HG03442 (cell line): ENCODE data around the gene CTAG1B.
"Not testable (repeated sequence)": the region's sequence is repeated elsewhere in the genome, so short reads cannot be mapped to it uniquely, and the experiment has no call there.

Experiments used
- ATAC-seq: cut with Tn5 transposase; IDR thresholded peaks from one replicate; pipeline ENCODE4 v1.9.1; 2021; ENCODE audit warnings: mild to moderate bottlenecking, moderate library complexity; ENCODE audit not compliant: unreplicated experiment

Gene CTAG1B

DNA sequence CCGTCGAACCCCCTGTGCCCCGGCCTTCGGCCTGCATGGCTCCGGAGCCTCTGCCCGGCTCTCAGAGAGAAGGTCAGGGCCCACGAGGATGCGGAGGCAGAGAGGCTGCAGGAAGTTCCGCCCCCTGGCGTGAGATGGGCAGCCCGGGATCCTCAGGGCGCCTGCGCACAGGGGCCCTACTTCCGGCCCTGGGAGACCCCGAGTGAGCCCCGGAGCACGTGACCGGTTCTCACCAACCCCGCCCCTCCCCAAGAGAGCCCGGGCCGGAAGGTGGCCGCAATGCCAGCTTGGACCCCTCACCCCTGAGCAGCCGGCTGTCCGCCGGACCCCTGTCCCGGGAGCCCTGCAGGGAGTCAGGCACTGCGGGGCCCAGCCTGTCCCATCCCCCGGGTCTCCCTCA, at the start of gene CTAG1B:
Gene CTAG1B, minus strand, starts transcription at position 101 of the 400 bp plus-strand sequence. Its CDS starts 64 bp downstream, at position 37.
- ATAC-seq, result not testable (repeated sequence)

DNA sequence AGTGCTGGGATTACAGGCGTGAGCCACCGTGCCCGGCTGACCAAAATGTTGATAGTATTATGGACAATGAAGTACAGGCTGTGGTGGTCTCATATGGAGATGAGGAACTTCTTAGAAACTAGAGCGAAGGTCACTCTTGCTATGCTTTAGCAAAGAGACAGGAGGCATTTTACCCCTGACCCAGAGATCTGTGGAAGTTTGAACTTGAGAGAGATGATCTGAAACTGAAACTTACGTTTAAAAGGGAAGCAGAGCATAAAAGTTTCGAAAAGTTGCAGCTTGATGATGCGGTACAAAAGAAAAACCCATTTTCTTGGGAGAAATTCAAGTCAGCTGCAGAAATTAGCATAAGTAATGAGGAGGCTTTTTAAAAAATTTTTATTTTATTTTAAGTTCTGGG, 42.8 kb upstream of the CTAG1B start:
- no peak for ATAC-seq

DNA sequence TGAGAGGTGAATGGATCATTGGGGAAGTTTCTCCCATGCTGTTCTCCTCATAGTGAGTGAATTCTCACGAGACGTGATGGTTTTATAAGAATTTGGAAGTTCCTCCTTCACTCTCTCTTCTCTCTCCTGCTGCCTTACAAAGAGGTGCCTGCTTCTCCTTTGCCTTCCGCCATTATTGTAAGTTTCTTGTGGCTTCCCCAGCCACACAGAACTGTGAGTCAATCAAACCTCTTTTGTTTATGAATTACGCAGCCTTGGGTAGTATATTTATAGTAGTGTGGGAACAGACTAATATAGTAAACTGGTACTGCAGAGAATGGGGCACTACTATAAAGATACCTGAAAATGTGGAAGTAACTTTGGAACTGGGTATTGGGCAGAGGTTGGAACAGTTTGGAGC, 42.1 kb upstream of the CTAG1B start:
- no peak for ATAC-seq

DNA sequence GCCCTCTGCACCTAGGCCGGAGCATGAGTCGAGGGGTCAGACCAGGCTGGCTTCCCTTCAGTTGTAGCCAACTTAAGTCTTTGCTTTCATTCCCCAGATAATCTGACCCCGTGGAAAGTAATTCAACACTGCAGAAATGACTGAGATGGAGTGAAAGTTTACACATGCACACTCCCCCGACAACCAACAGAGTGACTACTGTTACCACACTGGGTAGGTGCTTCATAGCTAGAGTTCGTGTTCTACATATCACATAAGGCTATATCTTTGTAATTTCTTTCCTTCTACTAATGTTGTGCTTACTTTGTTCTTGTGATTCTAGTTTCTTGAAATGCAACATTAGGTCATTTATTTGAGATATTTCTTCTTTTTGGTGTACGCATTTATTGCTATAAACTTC, 41.5 kb upstream of the CTAG1B start:
- ATAC-seq, result no peak

DNA sequence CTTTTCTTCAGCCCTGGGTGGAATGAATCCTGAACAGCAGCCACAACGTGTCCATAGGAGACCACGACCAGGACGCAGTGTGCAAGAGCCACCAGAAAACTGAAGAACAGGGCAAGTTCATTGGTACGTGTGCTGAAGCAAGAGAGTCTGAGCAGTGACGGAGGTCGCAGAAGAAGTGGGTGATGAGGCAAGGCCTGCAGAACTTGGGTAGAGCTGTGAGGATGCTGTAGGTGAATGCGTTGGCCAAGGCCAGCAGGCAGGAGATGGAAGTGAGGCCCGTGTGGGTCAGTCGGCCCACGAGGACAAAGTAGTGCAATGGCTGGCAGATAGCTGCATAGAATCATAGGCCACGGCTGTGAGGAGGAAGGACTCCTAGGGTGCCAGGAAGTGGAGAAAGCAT, 39.9 kb upstream of the CTAG1B start:
- no peak for ATAC-seq

DNA sequence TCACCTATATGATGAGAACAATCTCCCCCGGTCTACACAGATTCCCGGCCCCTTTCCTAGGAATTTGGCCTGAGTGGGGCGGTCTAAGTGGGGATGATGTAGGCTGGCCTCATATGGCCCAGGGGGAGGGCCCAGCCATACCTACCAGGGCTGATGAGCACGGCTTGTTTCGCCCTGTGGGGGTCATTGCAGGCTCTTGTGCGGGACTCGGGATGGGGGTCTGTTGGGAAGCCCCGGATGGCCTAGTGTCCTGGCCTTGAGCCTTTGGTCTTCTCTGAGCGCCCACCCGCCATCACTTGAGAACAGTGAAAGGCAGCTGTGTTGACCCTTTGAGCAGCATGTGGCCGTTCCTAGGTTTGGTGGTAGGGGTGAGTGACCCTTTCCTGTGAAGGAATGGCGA, 39.1 kb upstream of the CTAG1B start:
- ATAC-seq, result no peak

DNA sequence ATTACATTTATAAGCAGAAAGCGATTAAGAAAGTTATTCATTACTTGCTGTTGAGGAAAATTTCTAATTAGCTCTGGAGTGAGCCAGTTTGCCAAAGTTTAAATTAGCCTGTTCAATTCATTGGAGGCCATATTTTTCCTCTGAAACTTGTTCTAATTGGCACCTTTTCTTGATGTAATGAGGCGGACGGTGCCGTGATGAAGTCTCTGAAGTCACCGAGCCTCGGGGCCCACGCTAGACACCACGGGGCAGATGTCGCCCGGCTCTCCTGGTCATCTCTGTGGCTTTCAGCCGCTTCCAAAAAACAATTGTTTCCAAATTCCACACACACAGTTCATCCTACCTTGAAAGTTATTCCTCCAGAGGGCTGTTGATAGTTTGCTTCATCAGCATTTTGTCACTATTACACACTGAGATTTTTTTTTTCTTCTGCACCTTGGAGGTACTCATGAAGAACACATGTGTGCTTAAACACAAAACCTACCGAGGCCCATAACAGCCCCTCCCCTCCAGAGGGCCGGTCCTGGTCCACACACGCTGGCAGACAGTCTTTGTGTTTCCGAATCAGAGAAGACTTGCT, 38.2 kb upstream of the CTAG1B start:
- ATAC-seq, result no peak

DNA sequence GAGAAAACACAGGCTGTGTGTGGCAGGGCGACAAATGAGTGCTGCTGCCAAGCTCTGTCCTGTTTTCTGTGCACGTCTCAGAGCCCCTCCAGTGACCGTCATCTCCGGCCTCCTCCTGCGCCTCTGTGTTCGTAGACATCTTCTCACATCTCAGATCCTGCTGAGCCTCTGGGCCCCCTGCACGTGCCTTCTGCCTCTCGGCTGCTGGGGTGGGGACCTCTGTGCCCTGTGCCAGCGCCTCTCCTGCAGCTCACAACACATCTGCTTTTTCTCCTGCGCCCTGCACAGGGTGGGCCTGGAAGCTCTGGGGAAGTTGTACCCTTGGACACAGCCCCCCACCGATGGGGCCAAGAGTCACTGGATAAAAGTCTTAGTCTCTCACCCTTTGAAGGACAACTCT, 36.7 kb upstream of the CTAG1B start:
- ATAC-seq, result no peak

DNA sequence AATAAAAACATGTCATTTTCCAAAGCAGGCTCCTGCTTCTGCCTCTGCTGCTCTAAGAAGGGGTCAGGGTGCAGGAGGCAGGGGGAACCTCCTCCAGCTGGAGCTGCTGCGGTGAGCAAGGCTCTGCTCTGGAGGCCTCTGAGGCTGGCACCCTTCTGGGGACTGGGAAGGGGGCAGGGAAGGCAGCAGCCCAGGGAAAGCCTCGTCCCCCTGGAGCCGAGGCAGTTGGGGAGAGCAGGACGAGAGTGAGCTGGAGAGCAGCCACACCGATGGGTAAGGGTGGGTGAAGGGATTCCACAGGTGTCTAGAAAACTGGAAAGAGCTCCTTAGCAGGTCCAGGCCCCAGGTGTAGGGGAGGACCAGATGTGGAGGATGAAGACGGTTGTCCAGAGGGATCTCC, 36.3 kb upstream of the CTAG1B start:
- ATAC-seq, result no peak

DNA sequence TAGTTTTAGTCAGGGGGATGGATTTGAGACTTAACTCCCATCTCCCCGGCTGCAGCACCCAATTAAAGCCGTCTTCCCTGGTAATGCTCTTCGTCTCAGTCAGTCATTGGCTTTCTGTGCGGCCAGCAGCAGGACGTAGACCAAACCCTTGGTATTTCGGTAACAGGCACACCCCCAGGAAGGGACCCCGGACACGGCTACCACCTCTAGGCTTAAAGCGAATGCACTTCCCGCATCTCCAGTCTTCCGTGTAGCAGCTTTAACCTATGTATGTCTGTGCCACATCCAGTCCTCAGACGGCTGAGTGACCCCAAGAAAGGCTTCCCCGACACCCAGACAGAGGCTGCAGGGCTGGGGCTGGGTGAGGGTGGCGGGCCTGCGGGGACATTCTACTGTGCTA, 35.8 kb upstream of the CTAG1B start:
- ATAC-seq, result no peak

DNA sequence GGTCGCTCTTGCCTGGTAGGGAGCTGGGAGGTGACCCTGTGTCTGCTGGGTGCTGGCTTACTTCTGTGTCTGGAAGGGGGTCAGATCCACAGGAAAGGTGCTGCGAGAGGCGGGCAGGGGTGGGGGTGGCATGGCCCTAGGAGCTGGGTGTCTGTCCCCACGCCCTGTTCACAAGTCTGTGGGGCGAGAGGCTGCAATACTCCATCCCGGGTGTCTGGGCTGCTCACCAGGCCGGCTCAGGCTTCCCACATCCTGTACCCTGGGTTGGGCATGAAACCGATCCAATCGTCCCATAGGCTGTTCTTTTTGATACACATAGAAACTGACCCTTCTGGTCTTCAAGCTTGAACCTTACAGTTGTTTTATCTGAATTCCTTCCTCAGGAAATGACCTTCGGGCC, 35.3 kb upstream of the CTAG1B start:
- ATAC-seq, result no peak

DNA sequence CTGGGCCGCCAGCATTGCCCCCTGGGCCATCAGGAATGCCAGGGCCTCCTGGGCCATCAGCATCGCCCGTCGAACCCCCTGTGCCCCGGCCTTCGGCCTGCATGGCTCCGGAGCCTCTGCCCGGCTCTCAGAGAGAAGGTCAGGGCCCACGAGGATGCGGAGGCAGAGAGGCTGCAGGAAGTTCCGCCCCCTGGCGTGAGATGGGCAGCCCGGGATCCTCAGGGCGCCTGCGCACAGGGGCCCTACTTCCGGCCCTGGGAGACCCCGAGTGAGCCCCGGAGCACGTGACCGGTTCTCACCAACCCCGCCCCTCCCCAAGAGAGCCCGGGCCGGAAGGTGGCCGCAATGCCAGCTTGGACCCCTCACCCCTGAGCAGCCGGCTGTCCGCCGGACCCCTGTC, 34.3 kb upstream of the CTAG1B start, which contains the start of gene CTAG2:
Gene CTAG2, minus strand, starts transcription at position 167 of the 400 bp plus-strand sequence. Its CDS starts 64 bp downstream, at position 103.
- ATAC-seq, result not testable (repeated sequence)

DNA sequence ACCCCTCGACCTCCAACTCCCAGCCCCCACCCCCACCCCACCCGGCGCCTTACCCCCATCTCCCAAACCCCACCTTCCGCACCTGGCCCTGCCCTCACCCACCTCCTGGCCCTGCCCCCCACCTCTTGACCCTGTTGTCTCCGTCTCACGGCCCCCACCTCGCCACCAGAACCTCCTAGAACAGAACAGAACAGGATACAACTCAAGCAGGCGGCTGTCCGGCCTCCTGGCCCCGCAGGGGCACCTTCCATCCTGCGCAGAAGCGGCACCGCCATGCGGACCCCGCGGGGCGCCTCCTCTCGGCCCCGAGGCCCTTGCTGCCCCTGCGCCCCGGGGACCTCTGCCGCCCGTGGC, 33.9 kb upstream of the CTAG1B start:
- ATAC-seq, result no peak

DNA sequence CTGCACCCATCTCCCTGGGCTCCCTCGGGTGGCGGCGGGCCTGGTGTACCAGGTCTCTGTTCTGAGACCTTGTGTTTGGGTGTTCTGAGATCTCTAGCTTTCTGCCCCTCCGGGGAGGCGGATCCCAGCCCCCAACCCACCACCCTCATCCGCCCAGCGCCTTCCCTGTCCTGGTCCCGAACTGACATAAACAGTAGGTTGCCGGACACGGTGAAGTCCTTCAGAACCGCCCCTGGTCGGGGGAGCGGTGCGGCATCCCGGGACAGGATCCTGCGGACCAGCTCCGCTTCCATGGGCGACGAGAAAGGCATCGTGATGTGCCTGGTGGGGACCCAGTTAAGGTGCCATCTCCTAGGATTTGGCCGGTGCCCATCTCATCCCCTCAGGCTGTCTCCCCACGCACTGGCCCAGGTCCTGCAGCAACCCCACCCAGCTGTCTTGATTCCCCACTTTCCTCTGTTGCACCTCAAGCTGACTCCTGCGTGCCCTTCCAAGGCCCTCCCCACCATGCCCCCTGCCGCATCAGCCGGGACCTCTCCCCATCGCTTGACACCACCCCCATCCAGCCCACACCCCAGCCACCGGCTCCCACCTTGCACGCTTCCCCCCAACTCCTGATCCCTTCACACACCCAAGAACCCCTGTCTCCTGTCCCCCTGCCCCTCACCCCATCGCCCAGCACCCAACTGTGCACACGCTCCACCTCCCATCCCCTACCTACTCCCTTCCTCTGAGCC, 33.4 kb upstream of the CTAG1B start:
- no peak for ATAC-seq

DNA sequence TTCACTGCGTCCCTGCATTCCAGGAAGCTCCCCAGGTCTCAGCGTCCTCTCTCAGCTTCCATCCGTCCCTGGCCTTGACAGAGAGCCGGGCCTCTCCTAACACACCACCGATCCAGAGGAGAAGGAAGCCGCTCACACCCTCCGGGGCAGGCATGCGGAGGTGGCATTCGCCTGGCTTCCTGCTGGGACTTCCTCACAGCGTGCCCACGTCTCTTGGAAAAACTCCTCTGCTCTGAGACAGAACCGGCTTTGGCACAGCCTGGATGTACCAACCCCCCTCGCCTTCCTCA, 31.1 kb upstream of the CTAG1B start:
- ATAC-seq, result no peak

DNA sequence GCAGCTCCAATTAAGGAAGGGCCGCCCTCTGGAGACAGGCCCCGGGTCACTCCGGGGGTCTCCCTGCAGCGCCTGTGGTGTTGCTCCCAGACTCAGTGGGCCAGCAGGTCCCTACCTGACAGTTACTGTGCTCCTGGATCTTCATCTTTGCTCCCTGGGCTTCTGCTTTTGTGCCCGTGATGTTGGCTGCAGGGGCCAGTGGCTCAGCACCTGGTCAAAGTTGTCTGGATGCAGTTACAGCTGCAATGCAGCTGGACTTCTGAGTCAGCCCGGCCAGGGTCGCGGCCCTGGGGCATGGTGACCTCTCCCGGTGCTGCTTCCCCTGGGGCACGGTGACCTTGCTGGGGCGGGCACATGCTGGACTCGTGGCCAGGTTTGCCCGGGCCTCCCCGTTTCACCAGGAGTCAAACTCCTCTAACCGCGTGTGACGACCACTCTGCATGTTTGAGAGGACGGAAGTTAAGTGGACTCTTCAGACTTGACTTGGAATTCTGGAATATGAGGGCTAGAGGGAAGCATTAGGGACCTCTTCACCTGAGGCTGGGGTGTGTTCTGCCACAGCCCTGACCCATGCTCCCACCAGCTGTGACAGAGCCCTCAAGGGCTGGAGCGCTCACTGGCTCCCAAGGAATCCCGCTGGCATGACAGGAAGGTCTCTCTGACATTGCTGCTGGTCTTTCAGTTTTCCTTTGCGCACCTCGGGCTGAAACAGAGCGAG, 30.6 kb upstream of the CTAG1B start:
- ATAC-seq, result no peak

DNA sequence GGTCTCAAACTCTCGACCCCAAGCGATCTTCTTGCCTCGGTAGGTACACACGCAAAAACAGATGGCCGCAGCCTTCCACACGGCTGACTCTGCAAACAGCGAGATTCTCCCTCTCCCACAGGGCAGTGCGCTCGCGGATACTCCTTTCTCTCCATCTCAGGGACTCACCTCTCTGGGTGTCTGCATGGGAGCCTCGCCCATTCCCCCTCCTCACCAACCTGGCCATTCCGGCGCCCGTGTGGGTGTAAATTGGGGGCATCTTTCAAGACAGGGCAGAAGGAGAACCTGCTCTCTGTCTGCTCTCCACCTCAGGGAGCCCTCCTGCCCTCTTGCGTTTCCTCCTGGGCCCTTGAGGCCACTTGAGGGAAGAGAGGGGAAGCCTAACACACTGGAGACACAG, 29.8 kb upstream of the CTAG1B start:
- ATAC-seq, result no peak

DNA sequence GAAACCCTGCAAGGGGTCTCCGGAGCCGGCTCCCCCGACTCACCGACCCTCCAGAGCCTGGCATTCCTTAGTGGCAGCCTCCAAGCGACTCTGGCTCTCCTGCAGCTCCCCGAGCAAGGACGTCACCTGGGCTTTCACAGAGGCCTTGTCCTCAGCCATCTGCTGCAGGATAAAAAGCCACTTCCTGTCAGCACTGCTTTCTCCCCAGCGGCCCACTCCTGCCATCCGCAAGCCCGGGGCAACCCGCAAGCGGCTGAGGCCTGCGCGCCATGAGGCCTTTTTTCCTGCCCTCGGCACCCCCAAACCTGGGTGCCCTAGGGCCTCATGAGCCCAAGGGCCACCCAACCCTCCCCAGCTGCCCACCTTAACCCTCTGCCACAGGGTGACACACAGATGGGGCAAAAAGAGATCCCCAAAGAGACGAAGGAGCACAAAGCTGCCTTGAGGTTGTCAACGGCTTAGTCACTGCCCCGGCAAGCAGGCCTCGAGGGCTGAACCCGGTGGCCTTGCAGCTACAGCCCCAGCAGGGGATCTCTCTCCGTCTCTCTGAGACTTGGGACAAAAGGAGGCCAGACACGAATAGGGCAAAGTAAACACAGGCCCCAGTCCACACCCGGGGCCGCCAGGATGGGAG, 26.8 kb upstream of the CTAG1B start:
- ATAC-seq, result not testable (repeated sequence)

DNA sequence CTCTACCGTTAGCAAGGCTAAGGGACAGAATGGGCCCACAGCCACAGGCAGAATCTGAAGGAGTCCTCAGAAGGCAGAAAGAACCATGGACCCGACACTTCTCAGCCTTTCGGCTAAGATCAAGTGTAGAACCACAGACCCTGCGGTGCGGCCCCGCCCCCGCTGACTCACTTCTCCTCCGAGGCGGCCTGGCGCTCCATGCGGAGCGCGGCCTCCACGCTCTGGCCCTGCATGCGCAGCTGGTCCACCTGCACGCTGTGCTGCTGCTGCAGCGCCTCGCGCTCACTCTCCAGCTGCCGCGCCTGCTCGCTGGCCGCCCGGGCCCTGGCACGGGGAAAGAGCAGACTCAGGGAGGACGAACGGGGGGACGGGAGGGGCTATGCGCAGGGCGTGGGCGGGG, 24.6 kb upstream of the CTAG1B start:
- not testable (repeated sequence) for ATAC-seq

DNA sequence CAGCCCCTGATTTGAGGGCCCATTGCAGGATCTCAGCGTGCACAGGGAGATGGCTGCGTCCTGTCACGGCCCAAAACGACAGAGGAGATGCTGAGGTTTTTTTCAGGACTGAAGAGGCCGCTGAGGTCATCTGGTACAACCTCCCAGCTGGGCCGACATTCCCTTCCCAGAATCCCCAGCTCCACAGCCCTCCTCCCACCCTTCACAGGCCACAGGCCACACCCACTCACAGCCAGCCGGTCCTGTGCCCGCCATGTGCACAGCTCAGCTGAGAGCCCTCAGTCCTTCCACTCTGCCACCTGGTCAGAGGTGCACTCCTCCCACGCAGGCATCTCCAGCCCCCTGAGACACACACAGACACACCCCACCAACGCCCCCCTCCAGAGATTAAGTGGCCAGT, 22.7 kb upstream of the CTAG1B start:
- not testable (repeated sequence) for ATAC-seq

DNA sequence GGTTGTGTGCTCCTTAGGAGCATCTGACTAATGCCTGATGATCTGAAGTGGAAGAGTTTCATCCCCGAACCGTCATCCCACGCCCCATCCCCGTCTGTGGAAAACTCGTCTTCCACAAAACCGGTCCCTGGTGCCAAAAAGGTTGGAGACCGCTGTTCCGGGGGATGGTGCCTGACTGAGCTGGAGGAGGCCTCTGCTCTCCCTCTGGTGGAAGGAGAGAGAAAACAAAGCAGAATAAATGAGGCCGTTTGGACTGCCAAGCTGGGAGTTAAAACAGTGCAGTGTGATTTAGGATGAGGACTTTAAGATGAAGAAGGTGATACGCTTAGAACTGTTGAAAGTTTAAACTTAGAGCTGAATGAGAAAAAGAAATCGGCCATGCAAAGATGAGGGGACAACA, 14.6 kb upstream of the CTAG1B start:
- ATAC-seq, result not testable (repeated sequence)

DNA sequence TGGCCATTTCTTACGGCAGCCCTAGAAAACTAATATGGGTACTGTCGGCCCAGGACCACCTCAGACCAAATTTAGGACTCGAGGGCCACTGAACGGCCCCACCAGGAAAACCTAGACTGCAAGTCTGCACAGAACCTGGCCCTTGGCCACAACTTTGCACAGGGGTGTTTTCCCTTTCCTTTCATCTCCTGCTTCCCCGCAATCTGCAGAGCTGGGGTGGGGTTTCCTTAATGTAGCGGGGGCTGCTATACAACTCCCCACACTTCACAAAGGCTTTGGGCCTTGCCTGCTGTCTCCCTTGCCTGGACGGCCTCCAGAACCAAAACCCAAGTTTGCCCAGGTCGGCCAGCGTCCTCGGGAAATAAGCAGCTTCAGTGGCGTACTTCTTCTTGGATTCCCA, 11.9 kb upstream of the CTAG1B start:
- not testable (repeated sequence) for ATAC-seq
